Measurements from ENCODE around the gene ARRDC3.

- no peak for TF ChIP-seq CTCF (IDR thresholded peaks at IDR 0.05)
- no peak for TF ChIP-seq EP300 (IDR thresholded peaks at IDR 0.05)
Observed at GRCh38 chr5:91329283-91329682, 53.8 kb downstream of the ARRDC3 start.
